Measurements from ENCODE around the gene ARHGEF39. TPM values are rescaled to one million over a fixed set of nuclear protein-coding genes. Genes with fewer than 3 reads are reported as not detected.

ARHGEF39 gene
- polyA plus RNA-seq, 2 of the 4 experiments (the other 2 are of a cell fraction), result 17.6 to 19.5 TPM

DNA sequence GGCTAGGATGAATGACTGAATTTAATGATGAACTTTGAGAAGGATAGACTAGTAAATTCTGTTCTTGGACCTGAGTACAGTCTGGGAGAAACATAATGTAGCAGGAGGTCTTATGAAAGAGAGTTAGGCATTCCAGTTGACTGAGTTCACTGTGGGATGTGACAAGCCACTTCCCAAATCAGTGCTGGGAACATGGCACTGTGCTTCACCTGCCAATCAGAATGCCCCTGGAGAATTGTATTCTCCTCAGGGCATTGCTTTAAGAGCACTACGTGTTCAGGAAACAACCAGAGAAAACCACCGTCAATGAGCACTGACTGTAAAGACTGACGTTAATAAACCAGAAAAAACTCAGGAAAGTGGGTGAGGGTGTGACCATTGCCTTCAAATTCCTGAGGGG is 5.7 kb downstream of the ARHGEF39 start:
- Histone ChIP-seq H3K27ac (peak overlapping the region; percentile 93 to 98), H3K9me3 (no peaks in the 10 kb centered on the region), H3K4me2 (peak overlapping the region; percentile 79), H3K4me3 (peak overlapping the region; percentile 68; the same call in 2 of the 3 replicates), H3K4me1 (peaks cover 32% of the 10 kb centered on the region)
- WGBS (ENCODE audit: missing lambda C conversion rate), result 85% methylated on average over 3 of the region's 3 CpGs
- no peak for DNase-seq (ENCODE audit: low read depth in 1 of 2, low spot score in 1 of 2)
- CTCF ChIA-PET, result interaction anchor here (0.8 to 21.5 kb wide), 15 partner anchors 12 to 121 kb away, joined by 3 to 498 read pairs (median 5); partner anchors contain the start of genes CA9, CREB3, MSMP and TLN1
- TF ChIP-seq CHD2 (IDR thresholded peaks at IDR 0.05; ENCODE audit: low read length, partially characterized antibody) (no peak), BHLHE40 (IDR thresholded peaks at IDR 0.05; ENCODE audit: low read depth, low read length) (no peak), HOXB5 (CRISPR knock-in tag; IDR thresholded peaks at IDR 0.05) (no peak)
- POLR2A ChIA-PET, result interaction anchor here (1.8 to 3.1 kb wide), 4 partner anchors 8 to 90 kb away, joined by 5 to 38 read pairs (median 15); partner anchors contain the start of genes CREB3, GBA2, RGP1 and TLN1
- no peak for ATAC-seq
- FAIRE-seq, result no peak

DNA sequence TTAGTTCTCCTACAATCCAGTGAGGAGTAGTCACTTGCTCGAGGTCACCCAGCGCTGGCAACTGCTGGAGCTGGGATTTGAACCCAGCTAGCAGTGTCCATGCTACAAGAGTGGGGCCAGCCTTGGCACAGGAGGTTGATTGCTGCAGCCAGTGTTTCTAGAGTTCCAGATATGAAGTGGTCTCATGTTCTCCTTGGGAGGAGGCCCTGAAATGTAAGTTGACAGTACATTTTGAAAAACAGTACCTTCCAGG is 6.1 kb downstream of the ARHGEF39 start:
- Histone ChIP-seq H3K9me3 (no peaks in the 10 kb centered on the region), H3K4me2 (peak overlapping the region; percentile 79), H3K4me1 (peaks cover 28% of the 10 kb centered on the region), H3K4me3 (peak overlapping the region; percentile 68), H3K27ac (peak overlapping the region; percentile 93 to 98)
- DNase-seq (ENCODE audit: low read depth in 1 of 2, low spot score in 1 of 2) (peak in 1 of 2 experiments; percentile 67), FAIRE-seq (no peak), ATAC-seq (peak; percentile 12 to 22)
- ChIA-PET CTCF (interaction anchor here (0.7 to 21.5 kb wide), 19 partner anchors 12 to 223 kb away, joined by 3 to 498 read pairs (median 5); partner anchors contain the start of genes CA9, CREB3, MSMP and RUSC2), POLR2A (interaction anchor here (1.8 to 3.1 kb wide), 5 partner anchors 9 to 90 kb away, joined by 5 to 38 read pairs (median 8); partner anchors contain the start of genes CREB3, GBA2, RGP1 and TESK1)
- 0% methylated on average over 2 of the region's 2 CpGs for WGBS (ENCODE audit: missing lambda C conversion rate)
- no peak for TF ChIP-seq EP300 (IDR thresholded peaks at IDR 0.05)
- 0 out of 2 replicates have a peak, but pooled peaks have one; percentile 7 for TF ChIP-seq BHLHE40 (IDR thresholded peaks at IDR 0.05; ENCODE audit: low read depth, low read length)

DNA sequence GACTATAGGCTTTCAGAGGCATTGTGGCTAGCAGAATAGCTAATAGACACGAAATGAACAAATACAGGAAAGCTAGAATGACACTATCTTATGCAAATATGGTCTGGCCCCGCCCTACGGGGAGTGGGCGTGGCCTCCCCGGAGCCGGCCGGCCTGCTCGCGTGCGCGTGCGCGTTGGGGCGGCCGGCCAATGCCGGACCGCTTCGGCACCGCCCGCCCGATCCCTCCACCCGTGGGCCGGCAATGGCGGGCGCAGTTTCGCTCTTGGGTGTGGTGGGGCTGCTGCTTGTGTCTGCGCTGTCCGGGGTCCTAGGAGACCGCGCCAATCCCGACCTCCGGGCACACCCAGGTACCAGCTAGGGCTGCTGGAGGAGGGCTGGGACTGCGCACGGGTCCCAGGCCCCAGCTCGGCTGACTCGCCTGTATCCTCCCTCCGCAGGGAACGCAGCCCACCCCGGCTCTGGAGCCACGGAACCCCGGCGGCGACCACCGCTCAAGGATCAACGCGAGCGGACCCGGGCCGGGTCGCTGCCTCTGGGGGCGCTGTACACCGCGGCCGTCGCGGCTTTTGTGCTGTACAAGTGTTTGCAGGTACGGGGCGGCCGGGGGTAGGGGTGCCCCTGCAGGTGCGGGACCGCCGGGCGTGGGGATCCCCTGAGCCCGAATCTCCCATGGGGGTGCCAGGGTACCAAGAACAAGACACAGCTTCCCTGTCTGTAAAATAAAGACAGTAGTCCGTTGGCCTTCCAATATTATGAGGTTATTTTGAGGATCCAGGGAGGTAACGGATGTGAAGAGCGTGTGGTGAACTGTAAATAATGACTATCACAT is 6.6 kb downstream of the ARHGEF39 start, which contains the start of gene CCDC107:
TSS of gene CCDC107 (plus strand) at position 156 of the 831 bp plus-strand sequence. CDS start at position 244, 88 bp downstream.
- FAIRE-seq, result no peak
- POLR2A ChIA-PET, result interaction anchor here (0.5 to 3.1 kb wide), 13 partner anchors 9 to 578 kb away, joined by 3 to 38 read pairs (median 5); partner anchors contain the start of genes CREB3, FANCG, GBA2 and RGP1
- H3K4me3 ChIP-seq, result peak within 1 kb of the TSS; percentile 68
- DNase-seq (ENCODE audit: low read depth in 1 of 2, low spot score in 1 of 2), result peak; percentile 79 to 86
- ATAC-seq, result peak; percentile 74 to 80
- peak within 1 kb of the TSS; percentile 83 for H3K4me2 ChIP-seq
- H3K4me1 ChIP-seq, result peaks cover 22% of the 10 kb centered on the region
- H3K9me3 ChIP-seq, result no peaks in the 10 kb centered on the region
- CTCF ChIA-PET, result interaction anchor here (0.6 to 21.5 kb wide), 26 partner anchors 11 to 287 kb away, joined by 3 to 498 read pairs (median 5); partner anchors contain the start of genes CA9, CREB3, MSMP and RUSC2
- H3K27ac ChIP-seq, result peak within 1 kb of the TSS; percentile 93 to 98
- under 1% methylated on average over 28 of the region's 67 CpGs for WGBS (ENCODE audit: missing lambda C conversion rate)
- TF ChIP-seq SMC3 (IDR thresholded peaks at IDR 0.05) (peak; percentile 42; the same call in 2 of the 3 replicates), FOSL2 (IDR thresholded peaks at IDR 0.05) (no peak), FOSL2 (CRISPR knock-in tag; IDR thresholded peaks at IDR 0.05) (peak; percentile 4; the same call in 1 of the 2 replicates), EHF (CRISPR knock-in tag; IDR thresholded peaks at IDR 0.05) (no peak), TFCP2L1 (CRISPR knock-in tag; IDR thresholded peaks at IDR 0.05) (peak; percentile 20; the same call in 1 of the 2 replicates), MAFK (IDR thresholded peaks at IDR 0.05; ENCODE audit: partially characterized antibody) (no peak), JUNB (IDR thresholded peaks at IDR 0.05) (no peak), POLR2A (IDR thresholded peaks at IDR 0.05; ENCODE audit: low read length) (peak; percentile 94), BHLHE40 (IDR thresholded peaks at IDR 0.05; ENCODE audit: low read depth, low read length) (no peak), RFX5 (IDR thresholded peaks at IDR 0.05) (no peak), FOXS1 (CRISPR knock-in tag; IDR thresholded peaks at IDR 0.05) (no peak), RAD21 (conservative IDR thresholded peaks at IDR 0.05 in 1 of 2, IDR thresholded peaks at IDR 0.05 in 1 of 2) (peak; percentile 41 to 63; a peak in 4 of 5 replicates)
- TF ChIP-seq, protein P1, sequence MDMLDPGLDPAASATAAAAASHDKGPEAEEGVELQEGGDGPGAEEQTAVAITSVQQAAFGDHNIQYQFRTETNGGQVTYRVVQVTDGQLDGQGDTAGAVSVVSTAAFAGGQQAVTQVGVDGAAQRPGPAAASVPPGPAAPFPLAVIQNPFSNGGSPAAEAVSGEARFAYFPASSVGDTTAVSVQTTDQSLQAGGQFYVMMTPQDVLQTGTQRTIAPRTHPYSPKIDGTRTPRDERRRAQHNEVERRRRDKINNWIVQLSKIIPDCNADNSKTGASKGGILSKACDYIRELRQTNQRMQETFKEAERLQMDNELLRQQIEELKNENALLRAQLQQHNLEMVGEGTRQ (IDR thresholded peaks at IDR 0.05), result no peak
- TF ChIP-seq, protein P2, sequence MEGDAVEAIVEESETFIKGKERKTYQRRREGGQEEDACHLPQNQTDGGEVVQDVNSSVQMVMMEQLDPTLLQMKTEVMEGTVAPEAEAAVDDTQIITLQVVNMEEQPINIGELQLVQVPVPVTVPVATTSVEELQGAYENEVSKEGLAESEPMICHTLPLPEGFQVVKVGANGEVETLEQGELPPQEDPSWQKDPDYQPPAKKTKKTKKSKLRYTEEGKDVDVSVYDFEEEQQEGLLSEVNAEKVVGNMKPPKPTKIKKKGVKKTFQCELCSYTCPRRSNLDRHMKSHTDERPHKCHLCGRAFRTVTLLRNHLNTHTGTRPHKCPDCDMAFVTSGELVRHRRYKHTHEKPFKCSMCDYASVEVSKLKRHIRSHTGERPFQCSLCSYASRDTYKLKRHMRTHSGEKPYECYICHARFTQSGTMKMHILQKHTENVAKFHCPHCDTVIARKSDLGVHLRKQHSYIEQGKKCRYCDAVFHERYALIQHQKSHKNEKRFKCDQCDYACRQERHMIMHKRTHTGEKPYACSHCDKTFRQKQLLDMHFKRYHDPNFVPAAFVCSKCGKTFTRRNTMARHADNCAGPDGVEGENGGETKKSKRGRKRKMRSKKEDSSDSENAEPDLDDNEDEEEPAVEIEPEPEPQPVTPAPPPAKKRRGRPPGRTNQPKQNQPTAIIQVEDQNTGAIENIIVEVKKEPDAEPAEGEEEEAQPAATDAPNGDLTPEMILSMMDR (IDR thresholded peaks at IDR 0.05), result peak; percentile 57
- TF ChIP-seq, protein P3, sequence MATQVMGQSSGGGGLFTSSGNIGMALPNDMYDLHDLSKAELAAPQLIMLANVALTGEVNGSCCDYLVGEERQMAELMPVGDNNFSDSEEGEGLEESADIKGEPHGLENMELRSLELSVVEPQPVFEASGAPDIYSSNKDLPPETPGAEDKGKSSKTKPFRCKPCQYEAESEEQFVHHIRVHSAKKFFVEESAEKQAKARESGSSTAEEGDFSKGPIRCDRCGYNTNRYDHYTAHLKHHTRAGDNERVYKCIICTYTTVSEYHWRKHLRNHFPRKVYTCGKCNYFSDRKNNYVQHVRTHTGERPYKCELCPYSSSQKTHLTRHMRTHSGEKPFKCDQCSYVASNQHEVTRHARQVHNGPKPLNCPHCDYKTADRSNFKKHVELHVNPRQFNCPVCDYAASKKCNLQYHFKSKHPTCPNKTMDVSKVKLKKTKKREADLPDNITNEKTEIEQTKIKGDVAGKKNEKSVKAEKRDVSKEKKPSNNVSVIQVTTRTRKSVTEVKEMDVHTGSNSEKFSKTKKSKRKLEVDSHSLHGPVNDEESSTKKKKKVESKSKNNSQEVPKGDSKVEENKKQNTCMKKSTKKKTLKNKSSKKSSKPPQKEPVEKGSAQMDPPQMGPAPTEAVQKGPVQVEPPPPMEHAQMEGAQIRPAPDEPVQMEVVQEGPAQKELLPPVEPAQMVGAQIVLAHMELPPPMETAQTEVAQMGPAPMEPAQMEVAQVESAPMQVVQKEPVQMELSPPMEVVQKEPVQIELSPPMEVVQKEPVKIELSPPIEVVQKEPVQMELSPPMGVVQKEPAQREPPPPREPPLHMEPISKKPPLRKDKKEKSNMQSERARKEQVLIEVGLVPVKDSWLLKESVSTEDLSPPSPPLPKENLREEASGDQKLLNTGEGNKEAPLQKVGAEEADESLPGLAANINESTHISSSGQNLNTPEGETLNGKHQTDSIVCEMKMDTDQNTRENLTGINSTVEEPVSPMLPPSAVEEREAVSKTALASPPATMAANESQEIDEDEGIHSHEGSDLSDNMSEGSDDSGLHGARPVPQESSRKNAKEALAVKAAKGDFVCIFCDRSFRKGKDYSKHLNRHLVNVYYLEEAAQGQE (IDR thresholded peaks at IDR 0.05), result no peak
- TF ChIP-seq, protein P4, sequence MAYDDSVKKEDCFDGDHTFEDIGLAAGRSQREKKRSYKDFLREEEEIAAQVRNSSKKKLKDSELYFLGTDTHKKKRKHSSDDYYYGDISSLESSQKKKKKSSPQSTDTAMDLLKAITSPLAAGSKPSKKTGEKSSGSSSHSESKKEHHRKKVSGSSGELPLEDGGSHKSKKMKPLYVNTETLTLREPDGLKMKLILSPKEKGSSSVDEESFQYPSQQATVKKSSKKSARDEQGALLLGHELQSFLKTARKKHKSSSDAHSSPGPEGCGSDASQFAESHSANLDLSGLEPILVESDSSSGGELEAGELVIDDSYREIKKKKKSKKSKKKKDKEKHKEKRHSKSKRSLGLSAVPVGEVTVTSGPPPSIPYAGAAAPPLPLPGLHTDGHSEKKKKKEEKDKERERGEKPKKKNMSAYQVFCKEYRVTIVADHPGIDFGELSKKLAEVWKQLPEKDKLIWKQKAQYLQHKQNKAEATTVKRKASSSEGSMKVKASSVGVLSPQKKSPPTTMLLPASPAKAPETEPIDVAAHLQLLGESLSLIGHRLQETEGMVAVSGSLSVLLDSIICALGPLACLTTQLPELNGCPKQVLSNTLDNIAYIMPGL (CRISPR knock-in tag; IDR thresholded peaks at IDR 0.05; ENCODE audit: borderline replicate concordance), result peak; percentile 94
- TF ChIP-seq, protein P5, sequence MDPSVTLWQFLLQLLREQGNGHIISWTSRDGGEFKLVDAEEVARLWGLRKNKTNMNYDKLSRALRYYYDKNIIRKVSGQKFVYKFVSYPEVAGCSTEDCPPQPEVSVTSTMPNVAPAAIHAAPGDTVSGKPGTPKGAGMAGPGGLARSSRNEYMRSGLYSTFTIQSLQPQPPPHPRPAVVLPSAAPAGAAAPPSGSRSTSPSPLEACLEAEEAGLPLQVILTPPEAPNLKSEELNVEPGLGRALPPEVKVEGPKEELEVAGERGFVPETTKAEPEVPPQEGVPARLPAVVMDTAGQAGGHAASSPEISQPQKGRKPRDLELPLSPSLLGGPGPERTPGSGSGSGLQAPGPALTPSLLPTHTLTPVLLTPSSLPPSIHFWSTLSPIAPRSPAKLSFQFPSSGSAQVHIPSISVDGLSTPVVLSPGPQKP (IDR thresholded peaks at IDR 0.05; ENCODE audit: low read depth, low read length), result no peak

Measured in A549 (cell line).